H9 (cell line): Measurements from ENCODE around the gene CHCHD4. TPM values are rescaled to one million over a fixed set of nuclear protein-coding genes. Genes with fewer than 3 reads are reported as not detected.

Source experiments
- DNase-seq: peaks from one replicate; pipeline ENCODE4 v3.0.0-alpha.2; 2017
- H2AFZ ChIP-seq: one replicate; pipeline ENCODE4 v1.6.1; 2013; ENCODE audit warnings: mild to moderate bottlenecking, low read length, control low read depth, moderate library complexity
- H2AK5ac ChIP-seq: 2 replicates; pipeline ENCODE4 v1.6.1; 2013; ENCODE audit warnings: low read length, control low read depth, mixed read lengths; ENCODE audit not compliant: insufficient read length
- H2BK120ac ChIP-seq: one replicate; pipeline ENCODE4 v1.6.1; 2013; ENCODE audit warnings: low read depth, mild to moderate bottlenecking, low read length, control low read depth, inconsistent platforms; ENCODE audit not compliant: poor library complexity, severe bottlenecking
- H2BK12ac ChIP-seq: 2 replicates; pipeline ENCODE4 v1.6.1; 2013; ENCODE audit warnings: low read length, control low read depth, mixed read lengths, low read depth; ENCODE audit not compliant: insufficient read length
- H2BK15ac ChIP-seq: 2 replicates; pipeline ENCODE4 v1.6.1; 2013; ENCODE audit warnings: low read depth, low read length, control low read depth
- H2BK20ac ChIP-seq: one replicate; pipeline ENCODE4 v1.6.1; 2013; ENCODE audit warnings: low read depth, mild to moderate bottlenecking, low read length, control low read depth, inconsistent platforms; ENCODE audit not compliant: poor library complexity, severe bottlenecking
- H2BK5ac ChIP-seq: 2 replicates; pipeline ENCODE4 v1.6.1; 2013; ENCODE audit warnings: low read length, control low read depth, mixed read lengths; ENCODE audit not compliant: insufficient read length
- H3K14ac ChIP-seq: 2 replicates; pipeline ENCODE4 v1.6.1; 2013; ENCODE audit warnings: low read length, control low read depth; ENCODE audit not compliant: insufficient read depth
- H3K18ac ChIP-seq: 2 replicates; pipeline ENCODE4 v1.6.1; 2013; ENCODE audit warnings: low read depth, mild to moderate bottlenecking, mixed read lengths, low read length, control low read depth; ENCODE audit not compliant: insufficient read length
- H3K23ac ChIP-seq: 2 replicates; pipeline ENCODE4 v1.6.1; 2013; ENCODE audit warnings: low read length, control low read depth, mixed read lengths, low read depth; ENCODE audit not compliant: insufficient read length
- H3K23me2 ChIP-seq: 2 replicates; pipeline ENCODE4 v1.6.1; 2013; ENCODE audit warnings: low read depth, mild to moderate bottlenecking, mixed read lengths, low read length, control low read depth; ENCODE audit not compliant: insufficient read length, poor library complexity, severe bottlenecking
- H3K27ac ChIP-seq: 2 replicates; pipeline ENCODE4 v1.5.1; 2013; ENCODE audit warnings: low read length, control low read depth, mixed read lengths, low read depth; ENCODE audit not compliant: insufficient read length
- H3K27me3 ChIP-seq: 2 replicates; pipeline ENCODE4 v1.6.1; 2013; ENCODE audit warnings: low read length, control low read depth, inconsistent platforms; ENCODE audit not compliant: insufficient read depth
- H3K4ac ChIP-seq: 2 replicates; pipeline ENCODE4 v1.6.1; 2013; ENCODE audit warnings: low read depth, mild to moderate bottlenecking, control low read depth, inconsistent platforms, low read length, moderate library complexity
- H3K4me1 ChIP-seq: 2 replicates; pipeline ENCODE4 v1.6.1; 2013; ENCODE audit warnings: low read length, control low read depth, inconsistent platforms; ENCODE audit not compliant: insufficient read depth
- H3K4me2 ChIP-seq: 2 replicates; pipeline ENCODE4 v1.6.1; 2013; ENCODE audit warnings: low read length, control low read depth, mixed read lengths; ENCODE audit not compliant: insufficient read length, insufficient read depth
- H3K56ac ChIP-seq: 2 replicates; pipeline ENCODE4 v1.6.1; 2013; ENCODE audit warnings: low read depth, mild to moderate bottlenecking, mixed read lengths, low read length, control low read depth; ENCODE audit not compliant: insufficient read length
- H3K79me1 ChIP-seq: 2 replicates; pipeline ENCODE4 v1.6.1; 2013; ENCODE audit warnings: low read depth, mild to moderate bottlenecking, moderate library complexity, low read length, control low read depth, inconsistent platforms; ENCODE audit not compliant: insufficient read depth, poor library complexity, severe bottlenecking
- H3K79me2 ChIP-seq: 2 replicates; pipeline ENCODE4 v1.6.1; 2013; ENCODE audit warnings: low read length, control low read depth, inconsistent platforms; ENCODE audit not compliant: insufficient read depth
- H3K9ac ChIP-seq: 2 replicates; pipeline ENCODE4 v1.6.1; 2013; ENCODE audit warnings: low read length, control low read depth, mixed read lengths; ENCODE audit not compliant: insufficient read length; ENCODE audit errors: extremely low read depth
- H3K9me3 ChIP-seq: one replicate; pipeline ENCODE4 v1.6.1; 2013; ENCODE audit warnings: low read depth, low read length, inconsistent platforms; ENCODE audit not compliant: control insufficient read depth
- H3T11ph ChIP-seq: one replicate; pipeline ENCODE4 v1.6.1; 2013; ENCODE audit warnings: mild to moderate bottlenecking, low read length, control low read depth, inconsistent platforms
- H4K20me1 ChIP-seq: one replicate; pipeline ENCODE4 v1.6.1; 2013; ENCODE audit not compliant: control insufficient read depth, insufficient read length, insufficient read depth
- H4K5ac ChIP-seq: 2 replicates; pipeline ENCODE4 v1.6.1; 2013; ENCODE audit warnings: low read depth, mild to moderate bottlenecking, mixed read lengths, low read length, control low read depth; ENCODE audit not compliant: insufficient read length
- H4K8ac ChIP-seq: replicated peaks from 2 replicates; pipeline ENCODE4 v1.6.1; 2013; ENCODE audit warnings: low read length, control low read depth, mixed read lengths, low read depth; ENCODE audit not compliant: insufficient read length
- H4K91ac ChIP-seq: 2 replicates; pipeline ENCODE4 v1.6.1; 2013; ENCODE audit warnings: low read depth, mild to moderate bottlenecking, moderate library complexity, mixed read lengths, low read length, control low read depth; ENCODE audit not compliant: insufficient read length
- H3K27ac Mint-ChIP-seq, 3 experiments: 2 replicates in 2 of 3; 3 replicates in 1 of 3; pipeline ENCODE4 v1.8.0; 2020 to 2021; ENCODE audit warnings: mixed read lengths in 3 of 3, mild to moderate bottlenecking in 1 of 3, moderate library complexity in 1 of 3
- H3K27me3 Mint-ChIP-seq: 2 replicates; pipeline ENCODE4 v1.8.0; 2021; ENCODE audit warnings: low read depth, mild to moderate bottlenecking, moderate library complexity, mixed read lengths
- H3K36me3 Mint-ChIP-seq, 3 experiments: 2 replicates in 2 of 3; 3 replicates in 1 of 3; pipeline ENCODE4 v1.8.0; 2020 to 2021; ENCODE audit warnings: low read depth in 3 of 3, mixed read lengths in 3 of 3; ENCODE audit not compliant: insufficient read depth in 1 of 3
- H3K4me1 Mint-ChIP-seq, 2 experiments: 2 replicates each; pipeline ENCODE4 v1.8.0; 2020; ENCODE audit warnings: mixed read lengths in 2 of 2
- H3K4me3 Mint-ChIP-seq, 2 experiments: 2 replicates in 1 of 2; 3 replicates in 1 of 2; pipeline ENCODE4 v1.8.0; 2020 to 2021; ENCODE audit warnings: mild to moderate bottlenecking in 2 of 2, mixed read lengths in 2 of 2, moderate library complexity in 1 of 2
- H3K9me3 Mint-ChIP-seq, 2 experiments: 2 replicates in 1 of 2; 3 replicates in 1 of 2; pipeline ENCODE4 v1.8.0; 2020; ENCODE audit warnings: mild to moderate bottlenecking in 2 of 2, mixed read lengths in 2 of 2, moderate library complexity in 1 of 2
- WGBS: extraction: QIAGEN DNeasy Blood & Tissue Kit; methylation state at CpG from one replicate; pipeline ENCODE4 v1.1.7; 2013; ENCODE audit warnings: missing lambda C conversion rate, low lambda C conversion rate, mixed read lengths; ENCODE audit not compliant: insufficient read length; ENCODE audit errors: extremely low coverage; 5-methylcytosine and 5-hydroxymethylcytosine counted together
- total RNA-seq: library from RNA; stranded (reverse); gene quantifications from 2 replicates; pipeline ENCODE4 v1.2.1, GENCODE V29; 2021
- TF ChIP-seq, protein P1 (sequence below): fragments of 200-600 bp; sonication (generic); conservative IDR thresholded peaks from 3 replicates; pipeline ENCODE4 v1.8.0; 2021; ENCODE audit warnings: antibody characterized with exemption, mild to moderate bottlenecking

CHCHD4 gene
- total RNA-seq, 1 experiment from 2014 or later: 13.7 TPM

DNA sequence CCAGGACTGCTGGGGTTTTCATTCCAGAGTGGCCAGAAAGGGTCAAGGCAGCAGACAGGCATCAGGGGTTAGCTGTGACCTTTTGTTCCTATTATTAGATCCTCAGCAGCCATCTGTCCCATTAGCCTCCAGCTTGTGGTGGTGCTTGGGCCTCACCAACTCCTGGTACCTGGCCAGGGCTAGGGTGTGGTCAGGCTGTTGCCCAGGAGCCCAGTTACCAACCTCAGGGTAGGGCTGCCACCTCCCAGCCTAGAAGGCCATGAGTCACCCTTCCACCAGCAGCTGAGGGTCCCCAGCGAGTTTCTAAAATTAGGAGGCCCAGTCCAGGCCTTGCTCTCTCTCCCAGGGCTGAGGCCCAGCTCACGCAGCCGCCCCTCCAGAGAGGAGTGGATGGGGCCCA lies 12.3 kb upstream of the CHCHD4 start:
- H2BK12ac ChIP-seq: no peak overlapping the region
- H3K18ac ChIP-seq: no peak overlapping the region
- no peak overlapping the region for H2AK5ac ChIP-seq
- H2BK5ac ChIP-seq: no peak overlapping the region
- H2BK15ac ChIP-seq: no peak overlapping the region
- no peaks in the 10 kb centered on the region for H3K4me1 ChIP-seq
- no peak overlapping the region for H2BK20ac ChIP-seq
- H4K91ac ChIP-seq: no peak overlapping the region
- H3K4me2 ChIP-seq: no peak overlapping the region
- no peak overlapping the region for H2BK120ac ChIP-seq
- H3K4ac ChIP-seq: no peak overlapping the region
- H4K20me1 ChIP-seq: peaks cover 1% of the 10 kb centered on the region
- H3K23ac ChIP-seq: no peak overlapping the region
- no peaks in the 10 kb centered on the region for H3K23me2 ChIP-seq
- Mint-ChIP-seq H3K27me3 (no peaks in the 10 kb centered on the region; the same call in 1 of the 2 replicates), H3K9me3 (no peaks in the 10 kb centered on the region), H3K4me3 (no peak overlapping the region), H3K4me1 (no peaks in the 10 kb centered on the region), H3K36me3 (peaks cover 16 to 83% (median 45%) of the 10 kb centered on the region in 3 experiments; a peak in 6 of 7 replicates), H3K27ac (no peak overlapping the region)
- no peaks in the 10 kb centered on the region for H3K27me3 ChIP-seq
- H4K8ac ChIP-seq: no peak overlapping the region
- no peak overlapping the region for H3T11ph ChIP-seq
- H3K9me3 ChIP-seq: no peaks in the 10 kb centered on the region
- no peak overlapping the region for H3K14ac ChIP-seq
- H3K79me1 ChIP-seq: no peaks in the 10 kb centered on the region
- no peaks in the 10 kb centered on the region for H3K79me2 ChIP-seq
- no peak for DNase-seq
- no peak overlapping the region for H4K5ac ChIP-seq
- H3K9ac ChIP-seq: no peak overlapping the region
- no CpG with 5 or more reads among the region's 3 CpGs for WGBS
- TF ChIP-seq, protein P1, sequence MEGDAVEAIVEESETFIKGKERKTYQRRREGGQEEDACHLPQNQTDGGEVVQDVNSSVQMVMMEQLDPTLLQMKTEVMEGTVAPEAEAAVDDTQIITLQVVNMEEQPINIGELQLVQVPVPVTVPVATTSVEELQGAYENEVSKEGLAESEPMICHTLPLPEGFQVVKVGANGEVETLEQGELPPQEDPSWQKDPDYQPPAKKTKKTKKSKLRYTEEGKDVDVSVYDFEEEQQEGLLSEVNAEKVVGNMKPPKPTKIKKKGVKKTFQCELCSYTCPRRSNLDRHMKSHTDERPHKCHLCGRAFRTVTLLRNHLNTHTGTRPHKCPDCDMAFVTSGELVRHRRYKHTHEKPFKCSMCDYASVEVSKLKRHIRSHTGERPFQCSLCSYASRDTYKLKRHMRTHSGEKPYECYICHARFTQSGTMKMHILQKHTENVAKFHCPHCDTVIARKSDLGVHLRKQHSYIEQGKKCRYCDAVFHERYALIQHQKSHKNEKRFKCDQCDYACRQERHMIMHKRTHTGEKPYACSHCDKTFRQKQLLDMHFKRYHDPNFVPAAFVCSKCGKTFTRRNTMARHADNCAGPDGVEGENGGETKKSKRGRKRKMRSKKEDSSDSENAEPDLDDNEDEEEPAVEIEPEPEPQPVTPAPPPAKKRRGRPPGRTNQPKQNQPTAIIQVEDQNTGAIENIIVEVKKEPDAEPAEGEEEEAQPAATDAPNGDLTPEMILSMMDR: no peak
- H2AFZ ChIP-seq: no peak overlapping the region
- no peak overlapping the region for H3K56ac ChIP-seq
- H3K27ac ChIP-seq: no peak overlapping the region
